Measurements from ENCODE around the gene APBB1IP.

The APBB1IP gene

GRCh38 chr10:26507441-26507840 lies 69.3 kb downstream of the APBB1IP start:
- DNase-seq (ENCODE audit: low read depth): no peak

GRCh38 chr10:26508016-26508415 lies 69.9 kb downstream of the APBB1IP start:
- DNase-seq (ENCODE audit: low read depth): no peak

GRCh38 chr10:26509307-26509706 lies 71.2 kb downstream of the APBB1IP start:
- no peak for DNase-seq (ENCODE audit: low read depth)

- no peak for DNase-seq (ENCODE audit: low read depth)
Measured at GRCh38 chr10:26513101-26513500, 75.0 kb downstream of the APBB1IP start.

- no peak for DNase-seq (ENCODE audit: low read depth)
Measured at GRCh38 chr10:26516540-26517101, 78.5 kb downstream of the APBB1IP start.

GRCh38 chr10:26517141-26517867 lies 79.2 kb downstream of the APBB1IP start:
- DNase-seq (ENCODE audit: low read depth): no peak

- DNase-seq (ENCODE audit: low read depth): no peak
Measured at GRCh38 chr10:26519803-26520202, 81.7 kb downstream of the APBB1IP start.

- DNase-seq (ENCODE audit: low read depth): no peak
Measured at GRCh38 chr10:26520575-26520974, 82.4 kb downstream of the APBB1IP start.

- no peak for DNase-seq (ENCODE audit: low read depth)
Measured at GRCh38 chr10:26524161-26524896, 86.2 kb downstream of the APBB1IP start.

GRCh38 chr10:26525586-26525985 lies 87.4 kb downstream of the APBB1IP start:
- DNase-seq (ENCODE audit: low read depth): no peak

- DNase-seq (ENCODE audit: low read depth): no peak
Measured at GRCh38 chr10:26527018-26527417, 88.9 kb downstream of the APBB1IP start.

GRCh38 chr10:26528048-26528447 lies 89.9 kb downstream of the APBB1IP start:
- no peak for DNase-seq (ENCODE audit: low read depth)

GRCh38 chr10:26528715-26529393 lies 90.7 kb downstream of the APBB1IP start:
- no peak for DNase-seq (ENCODE audit: low read depth)

- DNase-seq (ENCODE audit: low read depth): no peak
Measured at GRCh38 chr10:26534384-26534783, 96.2 kb downstream of the APBB1IP start.

- no peak for DNase-seq (ENCODE audit: low read depth)
Measured at GRCh38 chr10:26540601-26541000, 102.5 kb downstream of the APBB1IP start.

- no peak for DNase-seq (ENCODE audit: low read depth)
Measured at GRCh38 chr10:26543567-26544306, 105.6 kb downstream of the APBB1IP start.

GRCh38 chr10:26544932-26545331 lies 106.8 kb downstream of the APBB1IP start:
- no peak for DNase-seq (ENCODE audit: low read depth)

GRCh38 chr10:26550774-26551526 lies 112.8 kb downstream of the APBB1IP start:
- DNase-seq (ENCODE audit: low read depth): no peak

GRCh38 chr10:26554246-26554645 lies 116.1 kb downstream of the APBB1IP start:
- no peak for DNase-seq (ENCODE audit: low read depth)

- no peak for DNase-seq (ENCODE audit: low read depth)
Measured at GRCh38 chr10:26555719-26556368, 117.7 kb downstream of the APBB1IP start.

All from stimulated activated CD8-positive, alpha-beta memory T cell treated with anti-CD3 and anti-CD28 coated beads, Interleukin-7, amount 100 ng/mL, for 24 hours (primary cell).